NCI-H2227 (cell line): ENCODE results near the gene ZZZ3.
A peak's percentile ranks its signal among the peaks of the same experiment; 100 is the strongest.
"Not testable (repeated sequence)": the region's sequence is repeated elsewhere in the genome, so short reads cannot be mapped to it uniquely, and the experiment has no call there.

Experiments used
- DNase-seq: peaks from one replicate; lab custom pipeline; 2025; ENCODE audit not compliant: unreplicated experiment; lab: John Stamatoyannopoulos, UW

ZZZ3 gene

GRCh38 chr1:77682460-77683159, at the start of gene ZZZ3:
Gene ZZZ3 (minus strand): TSS chr1:77682658. CDS start chr1:77633354, 49,304 bp downstream.
- DNase-seq: peak; percentile 96

GRCh38 chr1:77732090-77732489, 49.6 kb upstream of the ZZZ3 start:
- no peak for DNase-seq

DNA sequence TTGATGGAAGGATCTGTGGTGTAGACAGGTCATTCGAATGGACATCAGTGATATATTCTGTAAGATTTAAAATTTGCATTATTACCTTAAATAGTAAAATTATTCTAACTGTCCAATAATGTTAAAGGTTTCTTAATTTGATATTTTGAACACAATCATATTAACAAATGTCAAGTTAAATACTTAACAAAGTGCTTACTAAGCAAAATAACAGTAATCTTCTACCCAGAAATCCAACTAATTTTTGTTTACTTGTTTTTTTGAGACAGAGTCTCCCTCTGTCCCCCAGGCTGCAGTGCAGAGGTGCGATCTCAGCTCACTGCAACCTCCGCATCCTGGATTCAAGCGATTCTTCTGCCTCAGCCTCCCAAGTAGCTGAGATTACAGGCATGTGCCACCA, 43.2 kb upstream of the ZZZ3 start:
- no peak for DNase-seq

DNA sequence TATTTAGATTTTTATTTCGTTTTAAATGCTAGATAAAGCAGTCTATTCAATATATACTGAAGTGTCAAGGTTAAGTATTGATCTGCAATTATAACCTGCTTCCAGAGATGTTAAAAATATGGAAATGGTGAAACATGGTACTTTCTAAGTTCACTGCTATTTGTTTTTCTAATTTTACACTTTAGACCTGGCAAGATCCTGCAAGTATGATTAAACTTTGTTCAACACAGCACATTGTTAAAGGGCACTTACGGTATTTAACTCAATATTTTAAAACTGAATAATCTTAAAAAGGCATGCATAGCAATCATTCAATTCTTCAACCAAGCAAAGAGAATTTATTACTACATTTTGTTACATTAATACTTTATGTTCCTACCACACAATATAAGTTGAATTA, 35.7 kb upstream of the ZZZ3 start:
- DNase-seq: no peak

- DNase-seq: no peak
Measured at GRCh38 chr1:77716065-77716464, 33.6 kb upstream of the ZZZ3 start.

GRCh38 chr1:77709727-77710126, 27.3 kb upstream of the ZZZ3 start:
- no peak for DNase-seq

DNA sequence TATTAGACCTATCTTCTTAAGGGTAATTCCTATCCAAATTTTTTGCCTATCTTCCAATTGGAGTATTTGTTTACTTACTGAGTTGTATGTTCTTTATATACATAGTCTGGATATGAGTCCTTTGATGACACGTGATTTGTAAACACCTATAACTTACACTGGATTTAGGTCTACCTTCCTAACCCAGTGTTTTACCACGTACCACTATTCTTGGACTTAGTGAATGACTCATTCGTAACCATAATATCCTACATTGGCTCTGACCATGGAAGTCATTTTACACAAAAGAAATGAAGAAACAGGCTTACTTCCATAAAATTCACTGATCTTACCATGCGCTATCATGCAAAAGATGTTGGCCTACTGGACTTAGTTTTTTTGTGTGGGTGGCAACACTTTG, 23.9 kb upstream of the ZZZ3 start:
- DNase-seq: no peak

- DNase-seq: no peak
Measured at GRCh38 chr1:77704736-77705135, 22.3 kb upstream of the ZZZ3 start.

- DNase-seq: not testable (repeated sequence)
Measured at GRCh38 chr1:77699673-77700072, 17.2 kb upstream of the ZZZ3 start.

- no peak for DNase-seq
Measured at GRCh38 chr1:77697441-77697840, 15.0 kb upstream of the ZZZ3 start.

GRCh38 chr1:77688939-77689338, 6.5 kb upstream of the ZZZ3 start:
- DNase-seq: no peak

GRCh38 chr1:77687519-77687906, 5.1 kb upstream of the ZZZ3 start:
- DNase-seq: peak; percentile 15

GRCh38 chr1:77686796-77687518, 4.5 kb upstream of the ZZZ3 start:
- DNase-seq: no peak

DNA sequence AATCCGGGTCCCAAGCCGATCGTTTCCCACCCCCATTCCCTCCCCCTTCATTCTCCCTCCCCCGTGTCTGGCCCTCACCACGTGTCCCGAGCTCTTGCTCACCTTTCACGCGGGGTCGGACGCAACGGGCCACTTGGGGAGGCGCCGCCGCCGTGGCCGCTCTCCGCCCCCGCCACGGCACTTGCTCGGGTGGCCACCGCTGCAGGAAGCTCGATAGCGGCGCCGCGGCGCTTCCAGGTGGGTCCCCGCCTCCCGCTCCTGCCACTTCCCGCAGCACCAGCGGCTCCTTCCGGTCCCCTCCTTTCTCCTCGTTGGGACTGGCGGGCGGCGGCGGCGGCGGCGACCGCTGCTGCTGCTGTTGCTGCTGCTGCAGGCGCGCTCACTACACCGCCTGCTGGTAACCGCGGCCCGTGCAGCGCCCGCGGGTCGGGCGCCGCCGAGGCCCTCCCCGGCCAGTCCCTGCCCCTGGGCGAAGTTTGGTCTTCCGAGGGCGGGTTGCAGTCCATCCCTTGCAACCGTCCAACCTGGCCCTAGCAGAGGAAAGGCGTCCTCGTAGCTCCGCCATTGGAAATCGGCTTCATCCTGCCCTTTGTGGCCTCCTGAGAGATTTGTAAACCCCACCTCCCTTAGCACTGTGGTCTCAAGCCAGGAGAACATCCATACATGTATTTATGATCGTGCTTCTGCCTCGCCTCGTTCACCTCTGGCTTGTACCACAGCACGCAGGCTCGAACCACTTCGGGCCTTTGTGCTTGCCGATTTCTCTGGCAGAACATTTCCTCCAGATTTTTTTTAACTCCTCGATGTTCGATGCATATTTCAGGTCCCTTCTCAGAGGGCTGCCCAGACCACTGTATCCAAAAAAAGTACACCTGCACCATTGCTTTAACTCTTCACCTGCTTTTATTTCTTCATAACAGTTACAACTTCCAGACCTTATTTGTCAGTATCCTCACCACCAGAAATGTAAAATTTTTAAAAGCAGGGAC, 996 bp upstream of the ZZZ3 start:
- peak; percentile 95 for DNase-seq

DNA sequence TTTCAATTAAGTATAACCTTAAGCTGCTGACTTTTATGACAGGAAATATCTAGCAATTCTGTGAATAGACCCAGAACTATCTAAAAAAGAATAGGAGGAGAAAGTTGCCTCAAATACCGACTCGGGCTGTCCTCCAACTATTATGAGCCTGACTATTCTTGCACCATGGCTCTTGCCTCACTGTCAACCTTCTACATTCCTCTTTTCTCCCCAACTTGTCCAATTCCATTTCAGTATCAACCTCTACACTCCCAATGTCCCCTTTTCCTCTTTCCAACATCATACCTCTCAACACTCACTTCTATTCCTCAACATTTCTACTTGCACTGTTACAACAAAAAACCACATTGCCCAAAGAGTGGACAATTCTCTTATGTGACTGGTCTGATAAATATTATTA, 2.3 kb downstream of the ZZZ3 start:
- DNase-seq: no peak

DNA sequence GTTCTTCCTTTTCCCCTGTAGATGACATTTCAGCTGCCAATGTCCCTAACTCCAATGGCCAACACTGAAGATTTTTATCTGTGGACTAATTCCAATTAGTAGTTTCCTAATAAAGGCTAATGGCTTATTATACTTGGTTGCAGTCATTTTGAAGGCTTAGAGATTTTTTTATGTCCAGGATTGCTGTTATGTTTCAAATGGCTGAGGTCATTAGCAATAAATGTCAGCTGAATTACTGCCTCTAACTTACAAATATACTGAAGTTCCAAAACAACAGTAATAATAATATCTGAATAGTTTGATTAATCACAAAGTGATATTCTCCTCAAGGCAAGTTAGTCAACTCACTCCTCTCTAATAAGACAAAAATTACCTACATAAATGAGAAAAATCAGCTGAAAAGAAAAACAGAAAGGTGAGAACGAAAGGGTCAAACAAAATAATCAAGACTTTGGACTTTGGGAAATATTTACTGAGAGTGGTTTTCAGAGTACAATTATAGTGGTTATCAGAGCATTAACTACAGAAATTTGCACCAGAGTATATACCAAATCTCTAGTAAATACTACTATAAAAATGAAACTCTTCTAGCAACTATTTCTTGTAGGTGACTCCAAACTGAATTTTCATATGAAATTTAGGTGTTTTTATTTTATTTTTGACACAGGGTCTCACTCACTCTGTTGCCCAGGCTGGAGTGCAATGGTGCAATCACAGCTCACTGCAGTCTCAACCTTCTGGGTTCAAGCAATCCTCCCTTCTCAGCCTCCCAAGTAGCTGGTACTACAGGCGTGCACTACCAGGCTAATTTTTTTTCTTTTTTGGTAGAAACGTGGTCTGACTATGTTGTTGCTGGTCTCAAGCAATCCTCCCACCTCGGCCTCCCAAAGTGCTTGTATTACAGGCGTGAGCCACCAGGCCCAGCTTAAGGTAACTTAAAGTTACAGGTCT, 3.5 kb downstream of the ZZZ3 start:
- no peak for DNase-seq

- not testable (repeated sequence) for DNase-seq
Measured at GRCh38 chr1:77674807-77675206, 7.7 kb downstream of the ZZZ3 start.

DNA sequence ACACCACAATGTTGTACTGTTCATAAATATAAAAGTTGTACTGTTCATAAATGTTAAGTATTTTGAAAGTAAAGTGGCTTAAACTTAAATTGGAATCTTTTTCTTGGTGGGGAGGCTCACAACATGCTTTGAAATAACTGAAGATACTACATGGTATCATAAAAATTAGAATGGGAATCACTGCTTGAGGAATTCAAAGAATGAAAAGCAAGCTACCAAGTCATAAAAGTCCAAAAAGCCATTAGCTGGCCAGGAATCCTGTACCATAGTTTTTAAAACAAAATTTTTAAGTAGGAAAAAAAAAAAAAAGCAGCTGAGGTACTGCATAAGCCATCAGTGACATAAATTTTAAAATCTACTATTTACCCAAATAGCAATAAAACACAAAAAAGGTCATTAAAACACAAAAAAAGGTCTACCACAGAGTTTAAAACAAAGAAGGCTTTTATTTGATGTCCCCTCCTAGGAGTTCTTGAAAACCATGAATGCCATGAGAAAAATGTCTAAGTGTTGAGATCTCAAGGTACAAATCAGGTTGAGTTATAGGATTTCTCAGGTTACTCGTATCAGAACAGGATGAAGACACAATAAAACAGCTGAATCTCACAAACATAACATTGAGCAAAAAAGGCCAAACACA, 8.6 kb downstream of the ZZZ3 start:
- no peak for DNase-seq

- DNase-seq: no peak
Measured at GRCh38 chr1:77673030-77673429, 9.4 kb downstream of the ZZZ3 start.

DNA sequence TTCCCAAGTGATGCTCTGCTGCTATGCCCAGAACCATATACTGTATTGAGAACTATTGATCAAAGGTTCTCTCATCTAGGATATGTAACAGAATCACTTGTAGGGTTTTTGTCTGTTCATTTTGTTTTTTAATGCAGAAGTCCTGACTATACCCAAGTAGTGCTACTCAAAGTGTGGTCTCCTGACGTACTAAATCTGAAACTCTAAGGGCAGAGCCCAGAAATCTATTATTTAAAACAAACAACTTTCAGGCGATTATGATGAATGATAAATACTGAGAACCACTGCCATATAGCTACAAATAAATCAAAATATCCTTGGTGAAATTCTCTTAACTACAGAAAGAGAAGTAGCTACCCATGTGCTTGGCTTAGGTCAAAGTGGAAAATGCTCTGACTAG, 10.1 kb downstream of the ZZZ3 start:
- DNase-seq: no peak
